GM06990 (cell line): ENCODE results near the gene ANKRD11.

Experiments used
- DNase-seq: peaks from one replicate; pipeline ENCODE4 v3.0.0-alpha.2; 2011; ENCODE audit not compliant: insufficient read length; ENCODE audit errors: extremely low read depth
- H3K27me3 ChIP-seq: replicated peaks from 2 replicates; pipeline ENCODE4 v1.6.0; 2011; ENCODE audit warnings: low read length; ENCODE audit not compliant: control insufficient read depth, insufficient read depth
- H3K36me3 ChIP-seq: 2 replicates; pipeline ENCODE4 v1.5.1; 2011; ENCODE audit warnings: low read length; ENCODE audit not compliant: control insufficient read depth, insufficient read depth
- H3K4me3 ChIP-seq: replicated peaks from 2 replicates; pipeline ENCODE4 v1.5.1; 2011; ENCODE audit warnings: low read depth, mild to moderate bottlenecking, control low read depth, low read length
- TF ChIP-seq, protein P1 (sequence below): IDR thresholded peaks from 2 replicates; pipeline ENCODE4 v1.5.1; 2011; ENCODE audit warnings: low read length, control low read depth, mild to moderate bottlenecking, inconsistent platforms; ENCODE audit not compliant: insufficient read depth, poor library complexity, severe bottlenecking

The ANKRD11 gene

DNA sequence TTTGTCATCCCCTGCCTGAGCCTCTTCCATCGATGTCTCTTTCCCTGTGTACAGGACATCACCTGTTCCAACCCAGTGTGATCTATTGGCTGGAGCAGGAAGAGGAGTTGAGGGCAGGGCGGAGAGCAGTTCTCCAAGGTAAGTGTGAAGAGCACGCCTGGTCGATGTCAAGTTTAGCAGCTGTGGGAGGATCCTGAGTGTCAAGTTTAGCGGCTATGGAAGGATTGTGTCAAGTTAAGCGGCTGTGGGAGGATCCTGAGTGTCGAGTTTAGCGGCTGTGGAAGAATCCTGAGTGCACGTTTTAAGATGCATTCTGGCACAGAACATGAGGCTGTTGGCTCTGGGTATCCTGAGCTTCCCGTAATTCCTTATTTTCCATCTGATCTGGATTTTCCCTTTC is 265.7 kb downstream of the ANKRD11 start:
- peaks cover 23% of the 10 kb centered on the region for H3K36me3 ChIP-seq
- no peaks in the 10 kb centered on the region for H3K27me3 ChIP-seq
- DNase-seq, result no peak
- H3K4me3 ChIP-seq, result no peak overlapping the region
- TF ChIP-seq, protein P1, sequence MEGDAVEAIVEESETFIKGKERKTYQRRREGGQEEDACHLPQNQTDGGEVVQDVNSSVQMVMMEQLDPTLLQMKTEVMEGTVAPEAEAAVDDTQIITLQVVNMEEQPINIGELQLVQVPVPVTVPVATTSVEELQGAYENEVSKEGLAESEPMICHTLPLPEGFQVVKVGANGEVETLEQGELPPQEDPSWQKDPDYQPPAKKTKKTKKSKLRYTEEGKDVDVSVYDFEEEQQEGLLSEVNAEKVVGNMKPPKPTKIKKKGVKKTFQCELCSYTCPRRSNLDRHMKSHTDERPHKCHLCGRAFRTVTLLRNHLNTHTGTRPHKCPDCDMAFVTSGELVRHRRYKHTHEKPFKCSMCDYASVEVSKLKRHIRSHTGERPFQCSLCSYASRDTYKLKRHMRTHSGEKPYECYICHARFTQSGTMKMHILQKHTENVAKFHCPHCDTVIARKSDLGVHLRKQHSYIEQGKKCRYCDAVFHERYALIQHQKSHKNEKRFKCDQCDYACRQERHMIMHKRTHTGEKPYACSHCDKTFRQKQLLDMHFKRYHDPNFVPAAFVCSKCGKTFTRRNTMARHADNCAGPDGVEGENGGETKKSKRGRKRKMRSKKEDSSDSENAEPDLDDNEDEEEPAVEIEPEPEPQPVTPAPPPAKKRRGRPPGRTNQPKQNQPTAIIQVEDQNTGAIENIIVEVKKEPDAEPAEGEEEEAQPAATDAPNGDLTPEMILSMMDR, result no peak

DNA sequence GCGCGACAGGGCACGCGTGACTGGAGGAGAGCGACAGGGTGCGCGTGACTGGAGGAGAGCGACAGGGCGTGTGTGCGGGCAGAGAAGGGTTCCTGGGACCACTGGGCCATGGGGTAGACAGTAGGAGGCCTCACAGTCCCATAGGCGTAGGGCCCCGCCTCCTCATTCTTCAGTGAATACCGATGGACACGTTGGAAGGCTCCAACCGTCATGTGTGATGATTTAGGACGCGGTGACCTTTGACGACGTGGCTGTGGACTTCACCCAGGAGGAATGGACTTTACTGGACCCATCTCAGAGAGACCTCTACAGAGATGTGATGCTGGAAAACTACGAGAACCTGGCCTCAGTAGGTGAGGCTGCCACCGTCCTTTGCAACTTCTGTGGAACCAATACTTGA is 267.4 kb downstream of the ANKRD11 start:
- H3K27me3 ChIP-seq, result no peaks in the 10 kb centered on the region
- no peak overlapping the region for H3K4me3 ChIP-seq
- TF ChIP-seq, protein P1, result no peak
- no peak for DNase-seq
- peaks cover 23% of the 10 kb centered on the region for H3K36me3 ChIP-seq

DNA sequence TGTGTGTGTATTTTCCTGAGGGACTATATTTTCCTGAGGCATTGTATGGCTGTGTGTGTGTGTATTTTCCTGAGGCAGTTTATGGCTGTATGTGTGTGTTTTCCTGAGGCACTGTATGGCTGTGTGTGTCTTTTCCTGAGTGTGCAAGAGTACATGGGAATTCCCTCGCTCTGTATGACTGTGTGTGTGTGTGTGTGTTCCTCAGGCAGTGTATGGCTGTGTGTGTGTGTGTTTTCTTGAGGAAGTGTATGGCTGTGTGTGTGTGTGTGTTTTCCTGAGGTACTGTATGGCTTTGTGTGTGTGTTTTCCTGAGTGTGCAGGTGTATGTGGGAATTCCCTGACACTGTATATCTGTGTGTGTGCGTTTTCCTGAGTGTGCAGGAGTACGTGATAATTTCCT is 268.8 kb downstream of the ANKRD11 start:
- no peak overlapping the region for H3K4me3 ChIP-seq
- H3K27me3 ChIP-seq, result no peaks in the 10 kb centered on the region
- H3K36me3 ChIP-seq, result peaks cover 12% of the 10 kb centered on the region
- no peak for DNase-seq
- TF ChIP-seq, protein P1, result no peak

DNA sequence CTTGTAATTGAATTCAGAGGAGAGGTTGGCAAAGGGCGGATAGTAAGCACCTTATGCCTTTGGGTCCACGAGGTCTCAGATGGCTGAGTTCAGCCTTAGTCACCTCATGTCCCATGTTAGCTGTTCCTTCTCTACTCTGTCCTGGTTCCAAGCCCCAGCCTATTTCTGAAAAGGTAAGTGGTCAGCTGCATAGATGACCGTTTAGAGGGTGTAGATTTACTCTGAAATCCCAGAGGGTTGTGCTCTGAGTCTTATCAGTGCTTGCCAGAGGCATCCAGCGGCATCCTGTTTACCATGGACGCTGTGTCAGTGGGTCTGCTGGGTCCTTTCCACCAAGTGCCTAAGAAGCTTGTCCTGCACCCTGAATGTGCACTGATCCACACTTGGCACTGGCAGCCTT is 271.0 kb downstream of the ANKRD11 start:
- TF ChIP-seq, protein P1, result no peak
- no peaks in the 10 kb centered on the region for H3K27me3 ChIP-seq
- peaks cover 8% of the 10 kb centered on the region for H3K36me3 ChIP-seq
- no peak for DNase-seq
- H3K4me3 ChIP-seq, result no peak overlapping the region
